Left colon (tissue), 2 donors: ENCODE measurements around the gene SLC13A4. TPM values are rescaled to one million over a fixed set of nuclear protein-coding genes. Genes with fewer than 3 reads are reported as not detected.
"Not testable (repeated sequence)": the region's sequence is repeated elsewhere in the genome, so short reads cannot be mapped to it uniquely, and the experiment has no call there.

Experiments used
- ATAC-seq: fragments of 200-7000 bp; cut with Tn5 transposase; one replicate; pipeline ENCODE4 v1.9.1; 2020; ENCODE audit warnings: mild to moderate bottlenecking, moderate library complexity
- DNase-seq, 2 donors: peaks; one replicate each; pipeline ENCODE4 v3.0.0-alpha.2; 2020
- intact Hi-C, 2 donors: fragments of 100-400 bp; cut with DNase I in 1 of 2; cut with micrococcal nuclease in 1 of 2; formaldehyde crosslinking; loops; one replicate each; pipeline versions ENCODE4 v1.11.2 to v1.14.0; 2022; cut with DNase I, micrococcal nuclease
- total RNA-seq, 2 donors: library from RNA; stranded (reverse); fragmentation: NEBNext Ultra II Directional; extraction: Animal tissue kit (Norgen Biotek cat#: 25700); gene quantifications; one replicate each; pipeline ENCODE4 v1.2.1, GENCODE V29; 2021
- donor health status: DM: no; HTN: no; CAD: no.
- donor health status: DM: yes; HTN: yes; CAD: no.

Gene SLC13A4
- total RNA-seq, 2 donors from 2014 or later, result not detected

DNA sequence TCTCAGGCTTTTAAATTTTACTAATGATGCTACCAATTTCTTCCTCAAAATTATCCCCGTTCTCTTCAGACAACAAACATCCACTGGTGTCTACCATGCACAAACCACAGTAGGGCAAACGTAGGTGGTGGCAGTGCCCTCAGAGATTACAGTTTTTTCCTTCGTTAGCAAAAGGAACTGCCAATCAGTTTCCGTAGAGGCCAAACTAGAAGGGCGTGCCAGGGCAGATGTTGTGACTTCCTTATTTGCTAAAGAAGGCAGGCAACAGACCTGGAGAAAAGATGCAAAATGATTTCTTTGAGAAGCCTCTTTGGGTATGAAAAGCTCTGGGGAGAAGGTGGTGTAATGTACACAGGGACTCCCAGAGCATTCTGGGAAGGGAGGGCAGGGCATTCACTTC is 28.2 kb upstream of the SLC13A4 start:
- DNase-seq (no peak), ATAC-seq (peak; percentile 55)
- intact Hi-C loops, result no loop called here

GRCh38 chr7:135755351-135755753 is 27.4 kb upstream of the SLC13A4 start:
- DNase-seq, result no peak
- no peak for ATAC-seq
- intact Hi-C loops, result no loop called here

GRCh38 chr7:135753616-135754413 is 25.8 kb upstream of the SLC13A4 start:
- intact Hi-C loops, result no loop called here
- DNase-seq (no peak), ATAC-seq (no peak)

DNA sequence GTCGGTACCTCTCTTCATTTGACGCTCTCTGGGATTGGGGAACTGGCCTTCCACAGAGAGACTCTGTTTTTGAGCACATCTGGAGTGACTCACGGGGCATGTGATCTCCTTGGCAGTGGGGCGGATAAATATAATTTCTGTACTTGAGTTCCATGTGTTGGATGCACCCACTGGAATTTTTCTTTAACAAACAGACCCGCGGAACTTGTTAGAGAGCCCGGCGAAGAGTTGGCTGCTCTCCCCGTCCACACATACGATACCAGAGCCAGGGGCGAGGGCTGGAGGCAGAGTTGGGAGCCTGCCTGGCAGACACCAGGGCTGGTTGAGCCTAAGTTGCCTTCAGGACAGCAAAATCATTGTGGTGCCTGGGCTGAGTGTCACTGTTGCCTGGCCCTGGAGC is 20.8 kb upstream of the SLC13A4 start, which contains the start of gene FAM180A:
TSS of gene FAM180A (minus strand) at position 44 of the 400 bp plus-strand sequence. CDS start 233 bp downstream, outside the sequence.
- intact Hi-C loops, result no loop called here
- DNase-seq (peak; percentile 27 to 45), ATAC-seq (peak; percentile 23)

DNA sequence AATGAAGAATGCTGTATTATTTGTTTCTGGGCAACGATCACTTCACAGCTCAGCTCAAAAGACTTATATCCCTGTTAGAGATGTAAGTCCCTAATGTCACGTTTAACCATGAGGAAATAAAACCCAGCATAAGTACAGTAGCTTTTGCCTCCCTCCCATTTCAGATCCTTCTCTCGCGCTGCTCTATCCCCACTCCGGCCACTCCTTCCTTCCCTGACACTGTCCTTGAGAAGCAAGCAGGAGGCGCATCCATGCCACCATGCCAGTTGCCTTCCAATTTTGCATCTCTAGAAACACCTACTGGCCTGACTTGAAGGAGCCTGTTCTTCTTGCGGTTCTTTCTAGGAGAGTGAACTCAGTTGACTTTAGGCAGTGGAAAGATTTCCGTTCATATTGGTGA is 19.4 kb upstream of the SLC13A4 start:
- intact Hi-C loops, result no loop called here
- ATAC-seq (no peak), DNase-seq (no peak)

- intact Hi-C loops, result no loop called here
- ATAC-seq (no peak), DNase-seq (peak; percentile 18 to 42)
These were observed 17.8 kb upstream of the SLC13A4 start for GRCh38 chr7:135745703-135746312.

DNA sequence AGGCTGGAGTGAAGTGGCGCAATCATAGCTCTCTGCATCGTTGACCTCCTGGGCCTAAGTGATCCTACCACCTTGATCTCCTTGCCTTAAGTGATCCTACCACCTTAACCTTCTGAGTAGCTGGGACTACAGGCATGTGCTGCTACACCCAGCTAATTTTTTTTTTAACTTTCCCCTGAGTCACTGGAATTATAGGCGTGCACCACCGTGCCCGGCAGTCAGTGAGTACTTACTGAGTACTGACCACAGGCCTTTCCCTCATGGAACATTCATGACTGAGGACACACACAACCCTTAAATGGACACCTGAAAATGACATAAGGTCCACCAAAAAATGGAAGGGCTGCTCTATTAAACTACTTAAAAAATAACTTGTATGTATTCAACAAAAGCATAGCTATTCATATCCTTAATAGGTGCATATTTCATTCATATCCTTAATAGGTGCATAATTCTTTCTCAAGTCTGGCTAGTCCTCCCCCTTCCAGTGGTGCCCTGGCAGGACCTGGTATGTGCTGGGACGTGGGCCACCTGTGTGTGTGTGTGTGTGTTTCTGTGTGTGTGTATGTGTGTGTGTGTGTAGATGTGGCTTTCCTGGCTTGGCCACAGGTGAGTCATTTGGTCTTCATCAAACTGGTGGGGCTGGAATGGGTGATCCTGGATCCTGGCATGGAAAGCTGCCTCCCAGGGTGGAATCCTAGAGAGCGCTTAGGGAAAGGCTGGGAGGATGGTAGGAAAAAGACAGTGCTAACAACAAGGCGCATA is 17.1 kb upstream of the SLC13A4 start:
- ATAC-seq (no peak), DNase-seq (no peak)

DNA sequence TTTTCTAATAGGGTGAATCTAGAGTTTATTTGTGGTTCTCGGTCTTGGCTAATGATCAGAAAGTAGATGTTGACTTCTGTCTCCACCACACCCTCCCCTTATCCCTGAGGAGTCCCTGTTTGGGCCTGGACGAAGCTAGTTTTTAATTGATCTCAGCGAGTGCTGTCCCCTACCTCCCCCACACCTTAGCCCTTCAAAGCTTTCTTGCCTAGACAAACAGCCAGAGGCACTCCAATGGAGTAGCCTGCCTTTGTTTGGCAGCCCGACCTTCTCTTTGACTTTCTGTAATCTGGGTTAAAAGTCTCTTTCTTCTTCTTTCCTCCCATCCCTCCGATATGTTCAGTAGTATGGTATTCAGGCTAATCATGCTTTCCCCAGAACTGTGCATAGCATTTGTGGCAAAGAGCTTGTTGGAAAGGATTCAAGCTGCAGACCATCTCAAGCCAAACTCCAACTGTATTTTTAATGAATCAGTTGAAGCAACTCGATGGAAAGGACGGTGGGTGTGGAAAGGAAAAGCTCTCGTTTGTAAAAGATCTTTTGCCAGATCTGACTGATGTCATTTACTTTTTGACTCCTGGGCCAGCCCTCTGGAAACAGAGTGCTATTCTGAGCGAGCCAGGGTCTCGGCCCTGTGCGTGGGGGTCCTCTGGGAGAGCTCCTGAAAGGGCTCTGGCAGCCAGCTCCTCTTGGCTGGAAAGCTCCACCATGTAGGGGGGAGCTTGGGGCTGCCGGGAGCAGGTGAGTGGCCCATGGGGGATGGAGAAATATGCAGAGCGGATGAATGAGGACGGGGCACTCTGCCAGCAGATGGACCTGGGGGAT is 16.1 kb upstream of the SLC13A4 start:
- intact Hi-C loops, result no loop called here
- no peak for ATAC-seq

More for the DNA sequence above, 17.1 kb upstream of the SLC13A4 start:
- intact Hi-C loops, result no loop called here

DNA sequence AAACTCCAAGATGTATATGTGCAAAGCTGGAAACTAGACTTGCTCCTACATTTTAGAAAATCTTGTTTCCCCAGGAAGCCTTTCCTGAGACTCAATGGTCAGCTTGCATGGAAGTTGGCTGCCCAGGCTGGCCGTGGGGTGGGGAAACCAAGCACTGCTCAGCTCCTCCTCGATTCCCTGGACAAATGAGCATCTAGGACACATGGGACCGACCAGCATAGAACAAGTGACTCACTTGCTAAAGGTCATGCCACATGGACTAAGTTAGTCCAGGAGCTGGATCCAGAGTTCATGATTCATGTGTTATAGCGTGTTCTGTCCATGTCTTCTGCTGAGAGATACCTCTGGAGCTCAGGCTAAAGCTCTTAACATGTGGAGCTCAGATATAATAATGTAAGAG is 14.4 kb upstream of the SLC13A4 start:
- DNase-seq, result no peak
- intact Hi-C loops, result no loop called here
- ATAC-seq, result no peak

More for the DNA sequence above, 16.1 kb upstream of the SLC13A4 start:
- DNase-seq, result no peak

GRCh38 chr7:135741905-135742304 is 13.9 kb upstream of the SLC13A4 start:
- ATAC-seq (no peak), DNase-seq (no peak)
- intact Hi-C loops, result no loop called here

DNA sequence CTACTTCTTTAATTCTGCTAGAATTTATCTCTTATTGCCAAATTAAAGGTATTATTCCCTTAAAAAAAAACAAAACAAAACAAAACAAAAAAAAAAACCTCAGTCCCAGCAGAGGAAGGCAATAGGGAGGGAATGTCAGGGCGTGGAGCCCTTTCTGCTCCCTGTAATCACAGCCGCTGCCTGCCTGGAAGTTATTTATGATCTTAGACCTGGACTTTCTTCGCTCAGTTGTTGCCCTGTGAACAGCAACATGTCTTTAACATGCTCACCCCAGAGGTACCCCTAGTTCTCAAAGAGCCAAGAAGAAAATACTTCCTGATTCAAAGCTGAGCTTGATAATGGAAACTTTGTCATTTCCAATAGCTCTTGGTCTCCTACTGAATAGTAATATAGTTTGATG is 12.9 kb upstream of the SLC13A4 start:
- DNase-seq, result no peak

GRCh38 chr7:135737306-135737647 is 9.3 kb upstream of the SLC13A4 start:
- intact Hi-C loops, result not testable (repeated sequence)

More for the DNA sequence above, 12.9 kb upstream of the SLC13A4 start:
- intact Hi-C loops, result no loop called here
- ATAC-seq, result peak; percentile 68

DNA sequence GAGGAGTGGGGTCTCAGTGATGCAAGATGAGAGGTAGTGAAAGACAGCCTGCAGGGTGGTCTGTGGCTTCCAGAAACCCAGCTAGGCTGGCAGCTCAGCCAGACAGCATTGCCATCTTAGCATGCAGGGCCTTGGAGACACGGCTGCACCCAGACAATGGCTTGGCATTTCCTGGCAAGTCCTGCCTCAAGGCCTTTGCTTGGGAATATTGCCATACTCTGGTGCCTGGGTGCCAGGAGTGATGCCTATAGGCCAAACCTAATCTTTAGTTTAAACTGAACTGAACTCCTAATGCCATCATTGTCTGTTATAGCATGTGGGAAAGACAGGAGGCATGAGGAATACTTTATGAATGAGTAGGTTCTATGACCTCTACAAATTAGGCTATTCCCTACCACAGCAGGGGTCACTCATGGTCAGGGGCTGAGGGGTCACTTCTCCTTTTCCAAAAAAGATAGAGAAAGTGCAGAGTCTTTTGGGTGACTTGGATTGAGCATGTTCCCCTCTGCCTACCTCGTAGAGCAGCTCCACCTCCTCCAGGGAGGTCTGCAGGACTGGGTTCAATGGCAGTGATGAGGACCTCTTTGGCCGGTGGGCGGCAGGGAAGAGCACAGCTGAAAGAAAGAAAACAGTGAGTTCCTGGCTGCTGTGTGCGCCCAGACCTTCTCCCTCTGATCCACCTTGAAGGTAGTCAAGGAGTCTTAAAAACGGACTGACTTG is 8.8 kb upstream of the SLC13A4 start:
- intact Hi-C loops, result no loop called here

More at GRCh38 chr7:135737306-135737647, 9.3 kb upstream of the SLC13A4 start:
- not testable (repeated sequence) for DNase-seq, ATAC-seq

GRCh38 chr7:135734343-135734689 is 6.3 kb upstream of the SLC13A4 start:
- no peak for DNase-seq
- ATAC-seq, result no peak
- intact Hi-C loops, result no loop called here

More for the DNA sequence above, 8.8 kb upstream of the SLC13A4 start:
- no peak for DNase-seq
- no peak for ATAC-seq

DNA sequence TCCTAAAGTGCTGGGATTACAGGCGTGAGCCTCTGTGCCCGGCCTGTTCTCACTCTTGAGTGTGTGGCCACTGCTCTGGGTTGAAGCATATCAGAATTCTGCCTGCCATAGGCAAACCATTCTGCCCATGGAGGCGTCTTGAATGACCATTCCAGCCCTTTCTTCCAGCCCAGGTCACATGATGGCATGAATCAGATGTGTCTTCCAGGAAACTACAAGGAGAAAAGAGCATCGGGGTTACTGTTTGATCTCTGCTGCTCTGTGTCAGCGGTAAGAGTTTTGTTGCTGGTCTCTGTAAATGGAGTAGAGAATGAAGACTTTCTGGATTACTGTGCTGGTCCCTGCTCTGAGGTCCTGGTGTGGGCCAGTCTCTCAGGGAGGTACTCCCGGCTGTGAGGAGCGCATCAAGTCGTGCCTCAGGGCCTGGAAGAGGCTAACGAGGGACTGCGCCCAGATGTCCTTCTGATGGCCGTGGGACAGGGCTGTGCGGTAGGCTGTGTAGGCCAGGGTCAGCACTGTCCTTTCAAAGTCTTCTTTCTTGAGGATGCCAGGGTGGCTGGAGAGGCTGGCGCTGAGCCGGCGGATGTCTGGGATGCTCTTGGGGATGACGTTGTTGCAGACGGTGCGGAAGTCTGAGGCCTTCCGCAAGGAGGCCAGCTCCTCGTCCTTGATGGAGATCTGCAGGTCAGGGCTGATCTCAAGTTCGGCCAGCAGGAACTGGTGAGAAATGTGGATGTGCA is 5.8 kb upstream of the SLC13A4 start:
- no peak for ATAC-seq
- intact Hi-C loops, result no loop called here
- no peak for DNase-seq

DNA sequence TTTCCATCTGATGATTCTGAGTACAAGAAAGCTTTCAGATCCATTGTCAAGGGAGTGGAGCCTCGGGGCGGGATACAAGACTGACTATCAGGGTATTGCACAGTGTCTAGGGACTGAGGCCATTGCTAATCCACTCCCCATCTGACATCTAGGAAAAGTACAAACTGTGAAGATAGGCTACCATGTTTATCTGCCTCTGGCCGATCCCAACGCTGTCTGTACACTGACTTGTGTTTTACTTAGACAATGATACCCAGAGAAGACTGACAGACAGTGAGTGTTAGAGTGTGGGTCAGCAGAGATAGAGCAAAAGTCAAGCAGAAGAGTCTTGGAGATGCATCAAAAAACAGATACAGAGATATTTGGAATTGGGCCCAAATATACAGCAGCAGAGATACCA is 3.1 kb upstream of the SLC13A4 start:
- DNase-seq (no peak), ATAC-seq (no peak)
- intact Hi-C loops, result no loop called here

DNA sequence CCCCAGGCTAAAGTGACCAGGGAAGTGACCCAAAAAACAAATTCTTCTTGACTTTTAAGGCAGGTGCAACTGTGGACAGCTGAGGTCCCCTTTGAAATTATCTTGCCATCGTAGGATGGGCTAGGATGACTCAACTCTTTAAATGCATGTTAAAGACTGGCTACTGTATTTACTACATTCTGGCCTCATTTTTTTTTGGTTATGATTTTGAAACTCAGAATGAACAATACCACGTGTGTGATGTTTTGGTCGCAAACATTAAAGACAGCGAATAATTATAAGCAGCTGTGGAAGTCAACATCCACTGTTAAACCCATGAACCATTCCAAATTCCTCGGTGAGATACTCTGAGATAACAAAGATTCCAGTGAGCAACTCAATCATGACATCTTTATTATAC is 1.2 kb upstream of the SLC13A4 start:
- DNase-seq (no peak), ATAC-seq (no peak)
- intact Hi-C loops, result no loop called here
